ENCODE data around the gene IMPACT. TPM values are rescaled to one million over a fixed set of nuclear protein-coding genes. Genes with fewer than 3 reads are reported as not detected.
A peak's percentile ranks its signal among the peaks of the same experiment; 100 is the strongest.

The IMPACT gene
- total and polyA plus RNA-seq, 4 donors = 8.3 to 13.6 (median 11.4) TPM

DNA sequence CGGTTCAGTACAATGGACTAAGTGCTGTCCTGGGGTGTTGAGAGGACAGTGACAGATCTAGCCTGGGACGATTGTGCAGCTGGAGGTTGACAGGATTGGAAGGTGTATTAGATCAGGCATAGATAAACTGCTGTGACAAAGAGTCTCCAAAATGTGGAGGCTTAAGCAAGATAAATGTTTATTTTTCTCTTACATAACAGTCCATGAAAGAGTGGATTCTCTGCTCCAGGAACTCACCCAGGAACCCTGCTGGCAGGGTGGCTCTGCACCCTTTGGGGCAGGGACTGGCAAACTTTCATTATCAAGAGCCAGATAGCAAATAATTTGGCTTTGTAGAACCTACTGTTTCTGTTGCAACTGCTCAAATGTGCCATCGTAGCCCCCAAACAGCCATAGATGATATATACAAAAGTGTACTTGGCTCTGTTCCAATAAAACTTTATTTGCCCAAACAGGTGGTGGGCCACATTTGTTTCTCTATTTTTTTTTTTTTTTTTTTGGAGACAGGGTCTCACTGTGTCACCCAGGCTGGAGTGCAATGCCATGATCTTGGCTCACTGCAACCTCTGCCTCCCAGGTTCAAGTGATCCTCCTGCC, 43.6 kb downstream of the IMPACT start (continued):
- TF ChIP-seq, protein P1, sequence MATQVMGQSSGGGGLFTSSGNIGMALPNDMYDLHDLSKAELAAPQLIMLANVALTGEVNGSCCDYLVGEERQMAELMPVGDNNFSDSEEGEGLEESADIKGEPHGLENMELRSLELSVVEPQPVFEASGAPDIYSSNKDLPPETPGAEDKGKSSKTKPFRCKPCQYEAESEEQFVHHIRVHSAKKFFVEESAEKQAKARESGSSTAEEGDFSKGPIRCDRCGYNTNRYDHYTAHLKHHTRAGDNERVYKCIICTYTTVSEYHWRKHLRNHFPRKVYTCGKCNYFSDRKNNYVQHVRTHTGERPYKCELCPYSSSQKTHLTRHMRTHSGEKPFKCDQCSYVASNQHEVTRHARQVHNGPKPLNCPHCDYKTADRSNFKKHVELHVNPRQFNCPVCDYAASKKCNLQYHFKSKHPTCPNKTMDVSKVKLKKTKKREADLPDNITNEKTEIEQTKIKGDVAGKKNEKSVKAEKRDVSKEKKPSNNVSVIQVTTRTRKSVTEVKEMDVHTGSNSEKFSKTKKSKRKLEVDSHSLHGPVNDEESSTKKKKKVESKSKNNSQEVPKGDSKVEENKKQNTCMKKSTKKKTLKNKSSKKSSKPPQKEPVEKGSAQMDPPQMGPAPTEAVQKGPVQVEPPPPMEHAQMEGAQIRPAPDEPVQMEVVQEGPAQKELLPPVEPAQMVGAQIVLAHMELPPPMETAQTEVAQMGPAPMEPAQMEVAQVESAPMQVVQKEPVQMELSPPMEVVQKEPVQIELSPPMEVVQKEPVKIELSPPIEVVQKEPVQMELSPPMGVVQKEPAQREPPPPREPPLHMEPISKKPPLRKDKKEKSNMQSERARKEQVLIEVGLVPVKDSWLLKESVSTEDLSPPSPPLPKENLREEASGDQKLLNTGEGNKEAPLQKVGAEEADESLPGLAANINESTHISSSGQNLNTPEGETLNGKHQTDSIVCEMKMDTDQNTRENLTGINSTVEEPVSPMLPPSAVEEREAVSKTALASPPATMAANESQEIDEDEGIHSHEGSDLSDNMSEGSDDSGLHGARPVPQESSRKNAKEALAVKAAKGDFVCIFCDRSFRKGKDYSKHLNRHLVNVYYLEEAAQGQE (IDR thresholded peaks at IDR 0.05) = peak; percentile 10
- TF ChIP-seq HNF4A (conservative IDR thresholded peaks at IDR 0.05) = peak; percentile 74 to 77

DNA sequence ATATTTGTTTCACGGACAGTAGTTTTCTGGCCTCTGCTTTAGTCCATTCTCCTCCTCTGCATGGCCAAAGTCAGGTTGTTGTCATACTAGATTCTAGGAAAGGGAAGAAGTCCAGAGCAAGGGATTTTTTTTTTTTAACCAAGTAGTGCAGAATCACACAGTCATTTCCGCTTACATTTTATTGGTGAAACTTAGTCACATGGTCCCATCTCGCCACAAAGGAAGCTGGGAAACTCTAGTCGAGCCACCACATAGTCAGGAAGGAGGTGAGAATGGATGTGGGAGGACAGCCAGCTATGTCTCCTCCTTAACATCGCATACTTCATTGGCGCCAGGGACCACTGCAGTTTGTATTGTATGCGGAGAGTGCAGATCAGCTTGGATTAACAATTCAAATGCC, 44.3 kb downstream of the IMPACT start:
- WGBS = 95% methylated on average over 7 of the region's 7 CpGs
- H3K27me3 ChIP-seq (ENCODE audit: control insufficient read depth in 4 of 4, insufficient read depth in 4 of 4, low read length in 3 of 4) = no peaks in the 10 kb centered on the region
- no peak overlapping the region for H3K4me3 ChIP-seq (ENCODE audit: low read depth in 1 of 3, low read length in 3 of 3)
- no peaks in the 10 kb centered on the region for H3K36me3 ChIP-seq (ENCODE audit: control insufficient read depth in 4 of 4, insufficient read depth in 3 of 4, low read depth in 1 of 4, low read length in 3 of 4)
- no peaks in the 10 kb centered on the region for H3K4me1 ChIP-seq (ENCODE audit: control insufficient read depth in 4 of 4, insufficient read depth in 4 of 4, low read length in 3 of 4)
- no peaks in the 10 kb centered on the region for H3K9me3 ChIP-seq (ENCODE audit: control insufficient read depth in 4 of 4, low read length in 3 of 4)
- TF ChIP-seq GABPA (IDR thresholded peaks at IDR 0.05 in 1 of 2, conservative IDR thresholded peaks at IDR 0.05 in 1 of 2) (no peak), HNF4A (conservative IDR thresholded peaks at IDR 0.05) (no peak), HNF4G (IDR thresholded peaks at IDR 0.05) (no peak), NR2F2 (IDR thresholded peaks at IDR 0.05) (no peak), FOXA2 (IDR thresholded peaks at IDR 0.05) (no peak), YY1 (IDR thresholded peaks at IDR 0.05) (no peak), EGR1 (IDR thresholded peaks at IDR 0.05; ENCODE audit: low read depth in 2 of 2) (no peak), TAF1 (conservative IDR thresholded peaks at IDR 0.05) (no peak), FOXA1 (IDR thresholded peaks at IDR 0.05) (no peak), RXRA (IDR thresholded peaks at IDR 0.05) (no peak), SP1 (IDR thresholded peaks at IDR 0.05) (no peak), JUND (IDR thresholded peaks at IDR 0.05) (no peak), RAD21 (IDR thresholded peaks at IDR 0.05) (no peak)
- TF ChIP-seq, protein P2, sequence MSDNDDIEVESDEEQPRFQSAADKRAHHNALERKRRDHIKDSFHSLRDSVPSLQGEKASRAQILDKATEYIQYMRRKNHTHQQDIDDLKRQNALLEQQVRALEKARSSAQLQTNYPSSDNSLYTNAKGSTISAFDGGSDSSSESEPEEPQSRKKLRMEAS (IDR thresholded peaks at IDR 0.05) = no peak
- TF ChIP-seq, protein P3, sequence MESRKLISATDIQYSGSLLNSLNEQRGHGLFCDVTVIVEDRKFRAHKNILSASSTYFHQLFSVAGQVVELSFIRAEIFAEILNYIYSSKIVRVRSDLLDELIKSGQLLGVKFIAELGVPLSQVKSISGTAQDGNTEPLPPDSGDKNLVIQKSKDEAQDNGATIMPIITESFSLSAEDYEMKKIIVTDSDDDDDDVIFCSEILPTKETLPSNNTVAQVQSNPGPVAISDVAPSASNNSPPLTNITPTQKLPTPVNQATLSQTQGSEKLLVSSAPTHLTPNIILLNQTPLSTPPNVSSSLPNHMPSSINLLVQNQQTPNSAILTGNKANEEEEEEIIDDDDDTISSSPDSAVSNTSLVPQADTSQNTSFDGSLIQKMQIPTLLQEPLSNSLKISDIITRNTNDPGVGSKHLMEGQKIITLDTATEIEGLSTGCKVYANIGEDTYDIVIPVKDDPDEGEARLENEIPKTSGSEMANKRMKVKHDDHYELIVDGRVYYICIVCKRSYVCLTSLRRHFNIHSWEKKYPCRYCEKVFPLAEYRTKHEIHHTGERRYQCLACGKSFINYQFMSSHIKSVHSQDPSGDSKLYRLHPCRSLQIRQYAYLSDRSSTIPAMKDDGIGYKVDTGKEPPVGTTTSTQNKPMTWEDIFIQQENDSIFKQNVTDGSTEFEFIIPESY (IDR thresholded peaks at IDR 0.05) = no peak
- TF ChIP-seq, protein P4, sequence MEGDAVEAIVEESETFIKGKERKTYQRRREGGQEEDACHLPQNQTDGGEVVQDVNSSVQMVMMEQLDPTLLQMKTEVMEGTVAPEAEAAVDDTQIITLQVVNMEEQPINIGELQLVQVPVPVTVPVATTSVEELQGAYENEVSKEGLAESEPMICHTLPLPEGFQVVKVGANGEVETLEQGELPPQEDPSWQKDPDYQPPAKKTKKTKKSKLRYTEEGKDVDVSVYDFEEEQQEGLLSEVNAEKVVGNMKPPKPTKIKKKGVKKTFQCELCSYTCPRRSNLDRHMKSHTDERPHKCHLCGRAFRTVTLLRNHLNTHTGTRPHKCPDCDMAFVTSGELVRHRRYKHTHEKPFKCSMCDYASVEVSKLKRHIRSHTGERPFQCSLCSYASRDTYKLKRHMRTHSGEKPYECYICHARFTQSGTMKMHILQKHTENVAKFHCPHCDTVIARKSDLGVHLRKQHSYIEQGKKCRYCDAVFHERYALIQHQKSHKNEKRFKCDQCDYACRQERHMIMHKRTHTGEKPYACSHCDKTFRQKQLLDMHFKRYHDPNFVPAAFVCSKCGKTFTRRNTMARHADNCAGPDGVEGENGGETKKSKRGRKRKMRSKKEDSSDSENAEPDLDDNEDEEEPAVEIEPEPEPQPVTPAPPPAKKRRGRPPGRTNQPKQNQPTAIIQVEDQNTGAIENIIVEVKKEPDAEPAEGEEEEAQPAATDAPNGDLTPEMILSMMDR (IDR thresholded peaks at IDR 0.05; ENCODE audit: low read depth, low read length, missing input control) = no peak
- TF ChIP-seq, protein P1 (IDR thresholded peaks at IDR 0.05) = no peak
- TF ChIP-seq, protein P5, sequence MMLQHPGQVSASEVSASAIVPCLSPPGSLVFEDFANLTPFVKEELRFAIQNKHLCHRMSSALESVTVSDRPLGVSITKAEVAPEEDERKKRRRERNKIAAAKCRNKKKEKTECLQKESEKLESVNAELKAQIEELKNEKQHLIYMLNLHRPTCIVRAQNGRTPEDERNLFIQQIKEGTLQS (IDR thresholded peaks at IDR 0.05) = no peak
- no peak overlapping the region for H3K27ac ChIP-seq (ENCODE audit: low read depth in 1 of 2, low read length in 2 of 2)
- DNase-seq (ENCODE audit: low spot score) = no peak
- H3K9ac ChIP-seq (ENCODE audit: low read depth in 1 of 2, low read length in 2 of 2) = no peak overlapping the region
